UCSD-AML1 (cell line): ENCODE data around the gene DUOXA2.
A peak's percentile ranks its signal among the peaks of the same experiment; 100 is the strongest.
"Not testable (repeated sequence)": the region's sequence is repeated elsewhere in the genome, so short reads cannot be mapped to it uniquely, and the experiment has no call there.

Source experiments
- DNase-seq: peaks from one replicate; lab custom pipeline; 2025; ENCODE audit not compliant: unreplicated experiment; lab: John Stamatoyannopoulos, UW

Gene DUOXA2

DNA sequence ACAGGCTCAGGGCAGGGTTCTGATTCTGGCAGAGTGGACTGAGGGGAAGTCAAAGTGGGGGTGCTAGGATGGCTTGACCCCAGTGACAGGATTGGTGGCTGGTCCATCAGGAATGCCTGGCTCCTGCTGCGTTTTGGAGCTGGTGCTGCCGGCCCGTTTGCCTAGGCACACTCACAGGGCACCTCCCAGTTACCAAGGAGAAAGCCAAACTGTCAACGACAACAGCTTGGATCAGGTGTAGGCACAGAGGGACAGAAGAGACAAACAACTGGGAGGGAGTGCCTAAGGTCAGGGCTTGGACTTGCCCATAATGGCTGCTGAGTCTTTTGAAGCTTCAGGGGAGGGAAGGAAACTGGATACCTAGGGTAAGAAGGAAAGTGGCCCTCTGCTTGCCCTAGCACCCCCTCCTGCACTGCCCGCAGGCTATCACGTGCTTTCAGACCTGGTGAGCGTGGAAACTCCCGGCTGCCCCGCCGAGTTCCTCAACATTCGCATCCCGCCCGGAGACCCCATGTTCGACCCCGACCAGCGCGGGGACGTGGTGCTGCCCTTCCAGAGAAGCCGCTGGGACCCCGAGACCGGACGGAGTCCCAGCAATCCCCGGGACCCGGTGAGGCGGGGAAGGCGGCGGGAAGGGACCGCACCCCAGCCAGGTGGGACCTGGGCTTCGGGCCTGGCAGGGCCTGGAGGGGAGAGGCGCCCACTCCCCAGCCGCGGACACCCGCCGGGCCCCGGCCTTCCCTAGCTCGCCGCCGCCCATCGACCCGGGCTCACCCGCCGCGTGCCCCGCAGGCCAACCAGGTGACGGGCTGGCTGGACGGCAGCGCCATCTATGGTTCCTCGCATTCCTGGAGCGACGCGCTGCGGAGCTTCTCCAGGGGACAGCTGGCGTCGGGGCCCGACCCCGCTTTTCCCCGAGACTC lies 20.8 kb downstream of the DUOXA2 start:
- DNase-seq: no peak

- not testable (repeated sequence) for DNase-seq
Measured at GRCh38 chr15:45135705-45136377, 21.7 kb downstream of the DUOXA2 start.

- no peak for DNase-seq
Measured at GRCh38 chr15:45136378-45136764, 22.2 kb downstream of the DUOXA2 start.

GRCh38 chr15:45137703-45138102 lies 23.6 kb downstream of the DUOXA2 start:
- no peak for DNase-seq

DNA sequence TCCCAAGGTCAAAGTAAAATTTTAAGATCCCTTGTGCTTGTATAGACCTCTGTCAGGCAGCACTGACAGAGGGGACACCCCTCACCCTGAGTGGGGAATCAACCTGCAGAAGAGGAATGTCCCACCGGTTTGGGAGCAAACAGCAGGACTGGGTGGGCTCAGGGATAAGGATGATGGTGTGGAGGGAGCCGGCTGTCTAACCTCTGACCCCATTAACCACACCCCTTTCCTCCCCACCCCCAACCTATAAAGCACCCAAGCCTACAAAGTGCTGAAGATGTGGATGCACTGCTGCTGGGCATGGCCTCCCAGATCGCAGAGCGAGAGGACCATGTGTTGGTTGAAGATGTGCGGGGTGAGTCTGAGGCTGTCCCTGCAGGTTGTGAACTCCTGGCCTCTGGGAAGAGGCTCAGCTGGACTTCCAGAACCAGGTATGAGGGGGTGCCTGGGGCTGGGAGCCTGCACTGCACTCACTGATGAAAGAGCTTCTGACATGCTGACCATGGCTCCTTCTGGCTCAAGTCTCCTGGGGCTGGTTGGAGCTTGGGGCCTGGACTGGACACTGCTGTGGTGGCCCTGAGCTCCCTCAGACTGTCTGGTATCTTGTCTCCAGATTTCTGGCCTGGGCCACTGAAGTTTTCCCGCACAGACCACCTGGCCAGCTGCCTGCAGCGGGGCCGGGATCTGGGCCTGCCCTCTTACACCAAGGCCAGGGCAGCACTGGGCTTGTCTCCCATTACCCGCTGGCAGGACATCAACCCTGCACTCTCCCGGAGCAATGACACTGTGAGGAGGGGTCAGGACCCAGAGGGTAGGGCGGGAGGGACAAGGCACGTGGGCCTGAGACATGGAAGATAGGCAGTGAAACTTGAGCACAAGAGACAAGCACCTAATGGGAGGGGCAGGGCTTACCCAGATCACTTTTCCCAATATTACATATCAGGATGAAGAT lies 25.0 kb downstream of the DUOXA2 start:
- DNase-seq: no peak

- DNase-seq: no peak
Measured at GRCh38 chr15:45139770-45140169, 25.6 kb downstream of the DUOXA2 start.

- no peak for DNase-seq
Measured at GRCh38 chr15:45140557-45141250, 26.6 kb downstream of the DUOXA2 start.

- DNase-seq: no peak
Measured at GRCh38 chr15:45141386-45141785, 27.3 kb downstream of the DUOXA2 start.

DNA sequence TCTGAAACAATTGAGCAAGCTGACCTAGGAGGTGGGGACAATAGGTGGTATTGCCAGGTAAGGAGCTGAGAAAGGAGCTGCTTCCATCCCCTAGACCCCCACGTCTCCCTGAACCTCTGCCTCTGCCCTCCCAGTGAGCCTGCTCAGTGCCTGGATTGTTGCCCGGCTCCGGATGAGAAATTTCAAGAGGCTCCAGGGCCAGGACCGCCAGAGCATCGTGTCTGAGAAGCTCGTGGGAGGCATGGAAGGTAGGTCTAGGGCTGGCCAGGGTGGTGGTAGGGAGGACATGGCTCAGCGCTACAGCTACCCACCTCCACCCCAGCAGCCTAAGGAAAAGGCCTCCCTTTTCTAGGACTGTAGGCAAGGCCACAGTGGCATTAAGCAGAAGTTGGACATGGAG lies 28.9 kb downstream of the DUOXA2 start:
- no peak for DNase-seq

GRCh38 chr15:45143946-45144345 lies 29.8 kb downstream of the DUOXA2 start:
- DNase-seq: no peak

- no peak for DNase-seq
Measured at GRCh38 chr15:45144775-45145174, 30.6 kb downstream of the DUOXA2 start.

DNA sequence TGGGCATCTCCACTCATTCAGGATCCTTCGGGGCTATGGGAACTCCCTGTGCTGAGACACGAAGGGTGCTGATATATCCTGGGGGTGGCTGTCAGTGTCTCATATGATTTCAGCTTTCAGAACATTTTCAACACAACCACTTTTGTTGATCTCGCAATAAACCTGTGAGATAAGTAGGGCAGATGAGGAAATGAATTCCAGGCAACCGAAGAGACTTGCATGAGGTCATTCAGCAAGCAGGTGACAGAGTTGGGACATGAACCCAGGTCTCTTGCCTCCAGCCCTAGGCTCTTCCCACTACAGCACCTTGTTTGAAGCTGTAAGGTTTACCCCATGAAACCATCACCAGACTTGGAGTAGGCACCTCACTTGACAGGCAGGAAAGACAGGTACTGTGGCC lies 32.3 kb downstream of the DUOXA2 start:
- no peak for DNase-seq

GRCh38 chr15:45147606-45148005 lies 33.5 kb downstream of the DUOXA2 start:
- no peak for DNase-seq

- DNase-seq: no peak
Measured at GRCh38 chr15:45148076-45149059, 34.2 kb downstream of the DUOXA2 start.

DNA sequence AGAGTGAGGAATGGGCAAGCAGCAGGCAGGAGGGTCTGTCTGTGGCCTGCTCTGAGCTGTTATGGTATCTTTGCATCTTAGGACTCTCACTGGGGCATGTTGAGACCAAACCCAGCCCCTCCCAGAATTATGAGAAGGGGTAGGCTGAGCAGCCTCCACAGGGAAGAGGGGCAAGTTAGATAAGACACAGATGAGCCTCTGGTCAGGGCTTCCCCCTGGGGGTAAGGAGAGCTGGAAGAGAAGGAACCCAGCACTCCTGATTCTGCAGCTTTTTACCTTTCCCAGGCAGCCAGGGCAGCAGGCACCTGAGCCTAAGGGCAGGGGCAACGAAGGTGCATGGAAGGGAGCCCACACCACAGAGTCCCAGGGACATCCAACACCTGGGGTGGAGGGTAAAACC lies 34.9 kb downstream of the DUOXA2 start:
- no peak for DNase-seq

DNA sequence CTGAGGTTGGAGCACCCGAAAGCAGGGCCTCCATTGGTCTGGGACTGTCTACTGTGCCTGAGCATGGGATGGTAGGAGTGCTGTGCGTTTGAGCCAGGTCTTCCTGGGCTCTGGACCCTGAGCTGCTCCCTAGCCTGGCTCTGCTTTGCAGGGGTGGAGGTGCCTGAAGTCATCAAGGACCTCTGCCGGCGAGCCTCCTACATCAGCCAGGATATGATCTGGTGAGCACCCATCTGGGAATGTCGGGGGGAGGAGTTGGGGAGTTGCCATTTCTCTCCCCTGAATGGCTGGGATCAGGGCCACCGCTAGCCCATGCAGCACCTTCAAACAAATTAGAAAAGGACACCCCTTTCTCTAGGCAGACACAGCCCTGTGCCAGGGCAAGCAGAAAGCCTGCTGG lies 36.4 kb downstream of the DUOXA2 start:
- no peak for DNase-seq

DNA sequence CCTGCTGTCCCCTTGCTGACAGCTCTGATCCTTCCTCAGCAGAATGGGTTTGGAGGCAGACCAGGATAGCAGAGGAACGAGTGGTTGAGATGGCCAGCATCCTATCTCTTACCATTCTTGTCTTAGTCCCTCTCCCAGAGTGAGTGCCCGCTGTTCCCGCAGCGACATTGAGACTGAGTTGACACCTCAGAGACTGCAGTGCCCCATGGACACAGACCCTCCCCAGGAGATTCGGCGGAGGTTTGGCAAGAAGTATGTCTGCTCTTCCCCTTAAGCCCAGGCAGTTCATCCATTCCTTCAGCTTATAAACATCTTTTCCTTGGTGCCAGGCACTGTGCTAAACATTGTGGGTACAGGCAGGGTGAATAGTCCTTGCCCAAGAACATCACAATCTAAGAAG lies 36.9 kb downstream of the DUOXA2 start:
- DNase-seq: no peak

GRCh38 chr15:45151998-45152828 lies 38.1 kb downstream of the DUOXA2 start:
- no peak for DNase-seq

DNA sequence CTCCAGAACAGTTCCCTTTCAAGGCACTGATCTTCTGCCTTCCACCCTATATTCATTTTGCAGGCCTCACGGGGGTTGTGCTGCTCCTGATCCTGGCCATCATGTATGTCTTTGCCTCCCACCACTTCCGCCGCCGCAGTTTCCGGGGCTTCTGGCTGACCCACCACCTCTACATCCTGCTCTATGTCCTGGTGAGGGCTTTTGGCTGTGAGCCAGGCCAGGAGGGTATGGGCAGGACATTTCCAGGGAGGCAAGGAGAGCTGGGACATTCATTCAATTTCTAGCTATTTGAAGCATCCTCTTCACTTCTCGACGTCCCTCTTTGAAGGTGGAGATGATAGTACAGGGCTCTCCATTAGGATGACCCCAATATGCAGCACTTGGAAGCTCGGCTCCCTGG lies 41.6 kb downstream of the DUOXA2 start:
- DNase-seq: peak; percentile 77
